ENCODE data around the gene SIKE1.
"Not testable (repeated sequence)": the region's sequence is repeated elsewhere in the genome, so short reads cannot be mapped to it uniquely, and the experiment has no call there.

GRCh38 chr1:114753702-114754101 is 26.8 kb downstream of the SIKE1 start:
- TF ChIP-seq PATZ1 (CRISPR knock-in tag; IDR thresholded peaks at IDR 0.05; ENCODE audit: borderline replicate concordance); OSR1 (CRISPR knock-in tag; IDR thresholded peaks at IDR 0.05); ZFP30 (CRISPR knock-in tag; IDR thresholded peaks at IDR 0.05); ISL1 (CRISPR knock-in tag; IDR thresholded peaks at IDR 0.05); ZFP3 (CRISPR knock-in tag; IDR thresholded peaks at IDR 0.05); ARNTL (CRISPR knock-in tag; IDR thresholded peaks at IDR 0.05; ENCODE audit: borderline replicate concordance, low read depth); TCF4 (CRISPR knock-in tag; IDR thresholded peaks at IDR 0.05; ENCODE audit: borderline replicate concordance); SNAI2 (CRISPR knock-in tag; IDR thresholded peaks at IDR 0.05); RARB (CRISPR knock-in tag; IDR thresholded peaks at IDR 0.05); CSRNP3 (CRISPR knock-in tag; IDR thresholded peaks at IDR 0.05); ZNF565 (CRISPR knock-in tag; conservative IDR thresholded peaks at IDR 0.05; ENCODE audit: low read depth); ZNF70 (CRISPR knock-in tag; IDR thresholded peaks at IDR 0.05); TSHZ2 (CRISPR knock-in tag; IDR thresholded peaks at IDR 0.05); ZC3H10 (CRISPR knock-in tag; IDR thresholded peaks at IDR 0.05): not testable (repeated sequence)
